ENCODE measurements around the gene UVRAG.

The UVRAG gene

DNA sequence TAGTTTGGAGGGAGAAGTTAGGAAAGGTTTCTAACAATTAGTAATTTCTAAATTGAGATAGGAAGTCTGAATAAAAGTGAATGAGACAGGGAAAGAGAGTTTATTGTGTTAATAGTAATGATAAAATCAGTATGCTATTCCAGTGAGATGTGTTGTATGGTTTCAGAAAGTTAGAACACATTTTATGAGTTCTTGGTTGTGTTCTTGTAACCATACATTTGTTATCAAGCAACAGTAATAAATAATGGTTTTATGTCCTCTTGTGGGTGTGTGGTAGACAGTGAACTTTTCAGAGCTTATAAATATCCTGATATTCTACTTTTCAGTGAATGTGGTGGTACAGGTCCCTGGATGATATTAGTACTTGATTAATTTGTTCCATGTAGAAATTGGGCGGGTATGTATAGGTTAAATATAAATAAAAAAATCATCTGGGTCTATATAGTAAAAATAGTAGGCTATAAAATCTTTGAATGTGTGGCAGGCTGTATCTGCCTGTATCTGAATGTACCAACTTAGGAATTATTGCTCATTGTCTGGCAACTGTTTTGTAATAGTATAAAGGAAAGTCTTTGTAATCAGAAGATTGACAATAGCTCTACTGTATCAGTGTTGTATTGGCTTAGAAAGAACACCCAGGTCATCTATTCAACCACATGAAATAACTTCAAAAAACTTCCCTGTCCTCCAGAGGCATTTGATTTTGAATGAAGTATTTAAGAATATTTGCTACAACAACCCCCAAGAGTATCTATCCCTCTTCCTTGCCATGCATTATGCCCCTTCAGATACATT lies 54.8 kb downstream of the UVRAG start:
- H2AFZ ChIP-seq (ENCODE audit: low read depth, low read length): no peak overlapping the region
- H3K27me3 ChIP-seq (ENCODE audit: low read depth, low read length): no peaks in the 10 kb centered on the region
- no peaks in the 10 kb centered on the region for H3K9me3 ChIP-seq (ENCODE audit: insufficient read depth, low read length)
- H3K36me3 ChIP-seq (replicated peaks; ENCODE audit: low read depth, low read length): peaks cover 9% of the 10 kb centered on the region
- no peak overlapping the region for H3K9ac ChIP-seq (ENCODE audit: low read length)
- H3K79me2 ChIP-seq (ENCODE audit: low read length): peaks cover 48% of the 10 kb centered on the region
- no peak overlapping the region for H3K4me2 ChIP-seq (ENCODE audit: low read length)
- TF ChIP-seq CTCF (IDR thresholded peaks at IDR 0.05; ENCODE audit: low read depth, low read length): no peak
- TF ChIP-seq EZH2phosphoT487 (IDR thresholded peaks at IDR 0.05; ENCODE audit: low read depth): no peak
- peaks cover 42% of the 10 kb centered on the region for H3K4me1 ChIP-seq (ENCODE audit: low read length)
- H3K27ac ChIP-seq (ENCODE audit: low read length): no peak overlapping the region
- peaks cover 46% of the 10 kb centered on the region for H4K20me1 ChIP-seq (ENCODE audit: insufficient read depth, low read length)
- H3K4me3 ChIP-seq (ENCODE audit: low read length): no peak overlapping the region

DNA sequence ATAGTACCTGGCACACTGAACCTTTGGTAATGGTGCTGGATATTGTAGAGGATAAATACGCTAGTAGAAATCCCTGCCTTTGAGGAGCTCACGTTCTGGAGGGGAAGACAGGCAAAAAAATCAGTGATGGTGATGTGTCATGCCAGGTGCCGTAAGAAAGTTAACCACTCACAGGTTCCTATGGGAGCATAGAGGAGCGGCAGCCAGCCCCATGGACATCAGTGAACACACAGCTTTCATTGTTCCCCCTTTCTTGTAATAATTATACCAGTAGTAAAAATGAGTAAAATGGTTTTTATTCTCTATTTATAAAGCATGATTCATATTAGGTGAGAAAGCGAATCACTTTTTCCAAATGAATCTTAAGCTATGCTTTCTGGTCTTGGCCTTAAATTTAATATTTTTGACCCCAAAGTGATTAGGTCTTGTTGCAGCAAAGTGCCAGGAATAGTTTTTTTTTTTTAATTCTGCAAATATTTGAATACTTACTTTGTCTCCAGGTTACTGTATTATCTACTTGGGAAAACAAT lies 57.9 kb downstream of the UVRAG start:
- TF ChIP-seq EZH2phosphoT487 (IDR thresholded peaks at IDR 0.05; ENCODE audit: low read depth) (no peak), CTCF (IDR thresholded peaks at IDR 0.05; ENCODE audit: low read depth, low read length) (no peak)
- Histone ChIP-seq H2AFZ (ENCODE audit: low read depth, low read length) (no peak overlapping the region), H3K4me3 (ENCODE audit: low read length) (peak overlapping the region; percentile 70), H3K27ac (ENCODE audit: low read length) (peak overlapping the region; percentile 89), H3K4me1 (ENCODE audit: low read length) (peaks cover 41% of the 10 kb centered on the region), H3K79me2 (ENCODE audit: low read length) (peaks cover 59% of the 10 kb centered on the region), H4K20me1 (ENCODE audit: insufficient read depth, low read length) (peaks cover 53% of the 10 kb centered on the region), H3K27me3 (ENCODE audit: low read depth, low read length) (no peaks in the 10 kb centered on the region), H3K9me3 (ENCODE audit: insufficient read depth, low read length) (no peaks in the 10 kb centered on the region), H3K9ac (ENCODE audit: low read length) (peak overlapping the region; percentile 41), H3K36me3 (replicated peaks; ENCODE audit: low read depth, low read length) (peaks cover 23% of the 10 kb centered on the region), H3K4me2 (ENCODE audit: low read length) (peak overlapping the region; percentile 97)

DNA sequence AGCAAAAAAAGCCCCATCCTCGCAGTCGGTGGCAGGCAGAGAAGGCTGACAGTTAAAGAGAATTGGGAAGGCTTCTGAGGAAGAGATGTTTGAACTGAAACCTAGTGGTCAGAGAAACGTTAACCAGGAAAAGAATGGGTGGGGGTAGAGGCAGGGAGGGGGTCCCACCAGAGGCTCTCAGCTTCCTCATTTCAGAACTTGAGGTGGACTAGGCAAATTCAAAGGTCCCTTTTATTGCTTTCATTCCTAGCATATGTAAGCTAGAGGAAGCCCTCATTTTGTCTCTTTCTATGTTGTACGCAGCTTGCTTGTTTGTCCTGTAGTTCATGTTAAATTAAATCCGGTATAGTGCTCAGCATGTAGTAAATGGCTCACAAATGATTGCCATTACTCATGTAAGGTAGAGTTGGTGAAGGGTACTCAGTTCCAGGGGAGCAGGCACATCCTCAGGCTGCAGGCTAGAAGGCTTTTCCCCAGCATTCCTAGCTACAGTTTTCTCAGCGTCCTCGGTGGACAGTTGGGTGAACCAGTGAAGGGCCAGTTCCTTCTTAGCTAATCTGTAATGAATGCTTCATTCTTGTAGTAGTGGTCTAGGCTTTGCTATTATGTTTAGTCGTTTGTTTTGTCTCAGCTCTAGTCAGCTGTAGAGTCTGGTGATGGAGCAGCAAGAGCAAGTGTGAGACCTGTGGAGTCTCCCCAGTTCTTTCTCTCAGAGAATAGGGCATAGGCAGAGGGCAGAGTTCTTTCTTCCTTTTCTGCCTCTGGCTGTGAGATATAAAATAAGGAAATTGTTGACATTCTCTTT lies 58.6 kb downstream of the UVRAG start:
- Histone ChIP-seq H3K4me1 (ENCODE audit: low read length) (peaks cover 38% of the 10 kb centered on the region), H3K9me3 (ENCODE audit: insufficient read depth, low read length) (no peaks in the 10 kb centered on the region), H3K79me2 (ENCODE audit: low read length) (peaks cover 53% of the 10 kb centered on the region), H3K27ac (ENCODE audit: low read length) (peak overlapping the region; percentile 89), H3K9ac (ENCODE audit: low read length) (peak overlapping the region; percentile 59), H3K36me3 (replicated peaks; ENCODE audit: low read depth, low read length) (peaks cover 23% of the 10 kb centered on the region), H3K4me3 (ENCODE audit: low read length) (peak overlapping the region; percentile 70), H3K27me3 (ENCODE audit: low read depth, low read length) (no peaks in the 10 kb centered on the region), H4K20me1 (ENCODE audit: insufficient read depth, low read length) (peaks cover 47% of the 10 kb centered on the region), H2AFZ (ENCODE audit: low read depth, low read length) (no peak overlapping the region), H3K4me2 (ENCODE audit: low read length) (peak overlapping the region; percentile 97)
- no peak for TF ChIP-seq CTCF (IDR thresholded peaks at IDR 0.05; ENCODE audit: low read depth, low read length)
- TF ChIP-seq EZH2phosphoT487 (IDR thresholded peaks at IDR 0.05; ENCODE audit: low read depth): 0 out of 2 replicates have a peak, but pooled peaks have one; percentile 62

Measured in OCI-LY3 (cell line).